ENCODE measurements around the gene TKFC.

DNA sequence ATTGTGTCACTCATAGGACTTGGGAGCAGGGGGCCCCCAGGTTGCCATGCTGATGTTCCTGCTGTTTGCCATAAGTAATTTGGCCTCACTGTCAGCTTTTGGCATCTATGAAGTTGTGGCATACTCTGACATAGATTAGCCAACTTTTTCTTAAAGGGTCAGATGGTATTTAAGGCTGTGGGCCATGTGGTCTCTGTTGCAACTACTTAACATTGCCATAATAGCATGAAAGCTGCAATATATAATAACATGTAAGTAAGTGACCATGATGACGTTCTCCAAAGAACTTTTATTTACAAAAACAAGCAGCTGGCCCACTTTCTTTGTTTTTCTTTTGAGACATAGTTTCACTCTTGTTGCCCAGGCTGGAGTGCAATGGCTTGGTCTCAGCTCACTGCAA, 57.1 kb downstream of the TKFC start:
- TF ChIP-seq, protein P1, sequence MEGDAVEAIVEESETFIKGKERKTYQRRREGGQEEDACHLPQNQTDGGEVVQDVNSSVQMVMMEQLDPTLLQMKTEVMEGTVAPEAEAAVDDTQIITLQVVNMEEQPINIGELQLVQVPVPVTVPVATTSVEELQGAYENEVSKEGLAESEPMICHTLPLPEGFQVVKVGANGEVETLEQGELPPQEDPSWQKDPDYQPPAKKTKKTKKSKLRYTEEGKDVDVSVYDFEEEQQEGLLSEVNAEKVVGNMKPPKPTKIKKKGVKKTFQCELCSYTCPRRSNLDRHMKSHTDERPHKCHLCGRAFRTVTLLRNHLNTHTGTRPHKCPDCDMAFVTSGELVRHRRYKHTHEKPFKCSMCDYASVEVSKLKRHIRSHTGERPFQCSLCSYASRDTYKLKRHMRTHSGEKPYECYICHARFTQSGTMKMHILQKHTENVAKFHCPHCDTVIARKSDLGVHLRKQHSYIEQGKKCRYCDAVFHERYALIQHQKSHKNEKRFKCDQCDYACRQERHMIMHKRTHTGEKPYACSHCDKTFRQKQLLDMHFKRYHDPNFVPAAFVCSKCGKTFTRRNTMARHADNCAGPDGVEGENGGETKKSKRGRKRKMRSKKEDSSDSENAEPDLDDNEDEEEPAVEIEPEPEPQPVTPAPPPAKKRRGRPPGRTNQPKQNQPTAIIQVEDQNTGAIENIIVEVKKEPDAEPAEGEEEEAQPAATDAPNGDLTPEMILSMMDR (conservative IDR thresholded peaks at IDR 0.05), result no peak
- no peak for TF ChIP-seq EZH2 (IDR thresholded peaks at IDR 0.05; ENCODE audit: low read depth)

All from PC-9 (cell line).